HG03565 (cell line): ENCODE measurements around the gene UFSP2.

ENCODE experiments used
- ATAC-seq: cut with Tn5 transposase; IDR thresholded peaks from one replicate; pipeline ENCODE4 v1.9.1; 2021; ENCODE audit warnings: mild to moderate bottlenecking, moderate library complexity; ENCODE audit not compliant: unreplicated experiment

UFSP2 gene

GRCh38 chr4:185426960-185427688, 1.4 kb upstream of the UFSP2 start:
- no peak for ATAC-seq

GRCh38 chr4:185424905-185425646, 688 bp downstream of the UFSP2 start:
- ATAC-seq, result no peak

- no peak for ATAC-seq
Observed at GRCh38 chr4:185421366-185422124, 4.2 kb downstream of the UFSP2 start.

- no peak for ATAC-seq
Observed at GRCh38 chr4:185416955-185417354, 8.8 kb downstream of the UFSP2 start.

GRCh38 chr4:185412412-185412811, 13.4 kb downstream of the UFSP2 start:
- ATAC-seq, result no peak

GRCh38 chr4:185411849-185412248, 13.9 kb downstream of the UFSP2 start:
- no peak for ATAC-seq

- no peak for ATAC-seq
Observed at GRCh38 chr4:185408432-185408831, 17.3 kb downstream of the UFSP2 start.

GRCh38 chr4:185405296-185405999, 20.3 kb downstream of the UFSP2 start:
- ATAC-seq, result peak; percentile 49

GRCh38 chr4:185404031-185404430, 21.7 kb downstream of the UFSP2 start:
- ATAC-seq, result no peak

- no peak for ATAC-seq
Observed at GRCh38 chr4:185399466-185399865, 26.3 kb downstream of the UFSP2 start.

GRCh38 chr4:185398618-185399017, 27.1 kb downstream of the UFSP2 start:
- no peak for ATAC-seq

- no peak for ATAC-seq
Observed at GRCh38 chr4:185396724-185397385, 28.9 kb downstream of the UFSP2 start, which contains the start of gene ANKRD37. TSS of gene ANKRD37 (plus strand) at chr4:185396841. CDS start at chr4:185396924, 83 bp downstream.

GRCh38 chr4:185395956-185396723, 29.6 kb downstream of the UFSP2 start:
- ATAC-seq, result peak; percentile 64

- ATAC-seq, result no peak
Observed at GRCh38 chr4:185395238-185395955, 30.4 kb downstream of the UFSP2 start, which contains the start of gene LRP2BP. TSS of gene LRP2BP (minus strand) at chr4:185395924. CDS start at chr4:185378186, 17,738 bp downstream.

- ATAC-seq, result no peak
Observed at GRCh38 chr4:185394568-185395237, 31.1 kb downstream of the UFSP2 start.

GRCh38 chr4:185392156-185392555, 33.6 kb downstream of the UFSP2 start:
- no peak for ATAC-seq

GRCh38 chr4:185390941-185391340, 34.8 kb downstream of the UFSP2 start:
- ATAC-seq, result no peak

- no peak for ATAC-seq
Observed at GRCh38 chr4:185387957-185388356, 37.8 kb downstream of the UFSP2 start.
